WERI-Rb-1 (cell line): ENCODE measurements around the gene DHH.

Experiments
- DNase-seq: peaks from one replicate; pipeline ENCODE4 v3.0.0-alpha.2; 2020
- H3K27ac ChIP-seq: fragments of 250-450 bp; sonication (Bioruptor Pico); 2 replicates; pipeline ENCODE4 v1.5.1; 2020; ENCODE audit warnings: mild to moderate bottlenecking, moderate library complexity
- H3K27me3 ChIP-seq: fragments of 250-450 bp; sonication (Bioruptor Pico); 2 replicates; pipeline ENCODE4 v1.5.1; 2021; ENCODE audit warnings: mild to moderate bottlenecking, low read depth, moderate library complexity; ENCODE audit not compliant: insufficient read depth, severe bottlenecking
- H3K36me3 ChIP-seq: fragments of 250-450 bp; sonication (Bioruptor Pico); 2 replicates; pipeline ENCODE4 v1.5.1; 2020; ENCODE audit warnings: mild to moderate bottlenecking, moderate library complexity
- H3K4me3 ChIP-seq: 2 replicates; pipeline ENCODE4 v1.5.1; 2011; ENCODE audit warnings: low read depth, mild to moderate bottlenecking, control low read depth, low read length
- H3K9me3 ChIP-seq: fragments of 250-450 bp; sonication (Bioruptor Pico); 2 replicates; pipeline ENCODE4 v1.5.1; 2021; ENCODE audit warnings: mild to moderate bottlenecking, moderate library complexity; ENCODE audit not compliant: severe bottlenecking
- TF ChIP-seq, protein P1 (sequence below): IDR thresholded peaks from 2 replicates; pipeline ENCODE4 v1.5.1; 2011; ENCODE audit warnings: low read depth, mild to moderate bottlenecking, control low read depth, inconsistent platforms, low read length

DHH gene

GRCh38 chr12:49133590-49133989, 39.0 kb upstream of the DHH start:
- H3K9me3 ChIP-seq, result no peaks in the 10 kb centered on the region
- TF ChIP-seq, protein P1, sequence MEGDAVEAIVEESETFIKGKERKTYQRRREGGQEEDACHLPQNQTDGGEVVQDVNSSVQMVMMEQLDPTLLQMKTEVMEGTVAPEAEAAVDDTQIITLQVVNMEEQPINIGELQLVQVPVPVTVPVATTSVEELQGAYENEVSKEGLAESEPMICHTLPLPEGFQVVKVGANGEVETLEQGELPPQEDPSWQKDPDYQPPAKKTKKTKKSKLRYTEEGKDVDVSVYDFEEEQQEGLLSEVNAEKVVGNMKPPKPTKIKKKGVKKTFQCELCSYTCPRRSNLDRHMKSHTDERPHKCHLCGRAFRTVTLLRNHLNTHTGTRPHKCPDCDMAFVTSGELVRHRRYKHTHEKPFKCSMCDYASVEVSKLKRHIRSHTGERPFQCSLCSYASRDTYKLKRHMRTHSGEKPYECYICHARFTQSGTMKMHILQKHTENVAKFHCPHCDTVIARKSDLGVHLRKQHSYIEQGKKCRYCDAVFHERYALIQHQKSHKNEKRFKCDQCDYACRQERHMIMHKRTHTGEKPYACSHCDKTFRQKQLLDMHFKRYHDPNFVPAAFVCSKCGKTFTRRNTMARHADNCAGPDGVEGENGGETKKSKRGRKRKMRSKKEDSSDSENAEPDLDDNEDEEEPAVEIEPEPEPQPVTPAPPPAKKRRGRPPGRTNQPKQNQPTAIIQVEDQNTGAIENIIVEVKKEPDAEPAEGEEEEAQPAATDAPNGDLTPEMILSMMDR, result no peak
- H3K27me3 ChIP-seq, result no peaks in the 10 kb centered on the region
- peaks cover 26% of the 10 kb centered on the region for H3K36me3 ChIP-seq
- no peak overlapping the region for H3K4me3 ChIP-seq
- peak overlapping the region; percentile 70 for H3K27ac ChIP-seq
- no peak for DNase-seq

DNA sequence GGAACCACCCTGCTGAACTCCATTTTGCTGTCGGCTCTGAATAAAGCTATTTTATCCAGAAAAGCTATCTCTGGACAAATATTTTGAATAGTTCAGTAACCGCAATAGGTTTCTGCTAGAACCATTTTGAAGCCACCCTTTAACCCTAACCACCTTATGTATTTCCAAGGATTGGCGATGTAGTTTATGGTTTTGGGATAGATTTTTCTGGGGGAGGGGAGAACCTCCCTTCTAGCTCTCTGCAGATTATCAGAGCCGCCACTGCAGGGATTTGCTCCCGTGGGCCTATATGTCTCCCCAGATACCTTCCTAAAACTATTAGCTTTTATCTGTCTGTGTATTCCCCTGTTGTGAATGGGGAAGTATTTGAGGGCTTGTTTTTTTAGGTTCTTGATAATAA, 38.4 kb upstream of the DHH start:
- H3K9me3 ChIP-seq, result no peaks in the 10 kb centered on the region
- H3K27ac ChIP-seq, result peak overlapping the region; percentile 70
- no peaks in the 10 kb centered on the region for H3K27me3 ChIP-seq
- TF ChIP-seq, protein P1, result no peak
- peak overlapping the region; percentile 61 for H3K4me3 ChIP-seq
- H3K36me3 ChIP-seq, result peaks cover 28% of the 10 kb centered on the region
- DNase-seq, result peak; percentile 37

DNA sequence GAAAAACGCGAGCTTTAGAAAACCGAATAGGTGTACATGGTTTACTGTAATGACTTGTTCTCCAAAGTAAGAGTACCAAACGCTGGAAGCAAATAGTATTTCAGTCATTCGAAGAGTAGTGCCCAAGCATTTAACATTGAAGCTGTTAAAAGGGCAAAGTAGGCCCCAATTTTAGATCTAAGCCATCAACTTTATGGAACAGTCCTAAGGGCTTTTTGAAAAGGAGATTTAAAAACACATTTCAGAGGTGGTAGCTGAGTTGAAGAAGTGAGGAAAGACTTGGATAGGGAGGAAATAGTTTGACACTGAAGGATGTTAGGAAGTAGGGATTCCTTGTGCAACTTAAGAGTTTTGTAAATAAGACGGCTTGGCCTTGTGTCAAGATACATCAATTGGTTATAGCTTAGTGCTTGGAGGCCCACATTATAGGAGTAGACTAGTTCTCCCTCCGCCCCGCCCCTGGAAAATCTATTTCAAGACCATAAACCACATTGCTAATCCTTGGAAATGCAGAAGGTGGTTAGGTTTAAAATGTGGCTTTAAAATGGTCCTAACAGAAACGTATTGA, 37.4 kb upstream of the DHH start:
- Histone ChIP-seq H3K4me3 (peak overlapping the region; percentile 61), H3K9me3 (no peaks in the 10 kb centered on the region)

GRCh38 chr12:49131051-49131893, 36.7 kb upstream of the DHH start, which contains the start of gene TUBA1B:
Gene TUBA1B (minus strand): TSS chr12:49131395. CDS start chr12:49131300, 95 bp downstream.
- peak; percentile 92 for DNase-seq
- Histone ChIP-seq H3K4me3 (peak within 1 kb of the TSS; percentile 95), H3K36me3 (peaks cover 42% of the 10 kb centered on the region), H3K27me3 (no peaks in the 10 kb centered on the region), H3K27ac (peak within 1 kb of the TSS; percentile 99), H3K9me3 (no peaks in the 10 kb centered on the region)
- TF ChIP-seq, protein P1, result no peak

More for the DNA sequence above, 37.4 kb upstream of the DHH start:
- peak overlapping the region; percentile 70 for H3K27ac ChIP-seq
- peaks cover 39% of the 10 kb centered on the region for H3K36me3 ChIP-seq
- no peaks in the 10 kb centered on the region for H3K27me3 ChIP-seq
- DNase-seq, result peak; percentile 71
- TF ChIP-seq, protein P1, result no peak

DNA sequence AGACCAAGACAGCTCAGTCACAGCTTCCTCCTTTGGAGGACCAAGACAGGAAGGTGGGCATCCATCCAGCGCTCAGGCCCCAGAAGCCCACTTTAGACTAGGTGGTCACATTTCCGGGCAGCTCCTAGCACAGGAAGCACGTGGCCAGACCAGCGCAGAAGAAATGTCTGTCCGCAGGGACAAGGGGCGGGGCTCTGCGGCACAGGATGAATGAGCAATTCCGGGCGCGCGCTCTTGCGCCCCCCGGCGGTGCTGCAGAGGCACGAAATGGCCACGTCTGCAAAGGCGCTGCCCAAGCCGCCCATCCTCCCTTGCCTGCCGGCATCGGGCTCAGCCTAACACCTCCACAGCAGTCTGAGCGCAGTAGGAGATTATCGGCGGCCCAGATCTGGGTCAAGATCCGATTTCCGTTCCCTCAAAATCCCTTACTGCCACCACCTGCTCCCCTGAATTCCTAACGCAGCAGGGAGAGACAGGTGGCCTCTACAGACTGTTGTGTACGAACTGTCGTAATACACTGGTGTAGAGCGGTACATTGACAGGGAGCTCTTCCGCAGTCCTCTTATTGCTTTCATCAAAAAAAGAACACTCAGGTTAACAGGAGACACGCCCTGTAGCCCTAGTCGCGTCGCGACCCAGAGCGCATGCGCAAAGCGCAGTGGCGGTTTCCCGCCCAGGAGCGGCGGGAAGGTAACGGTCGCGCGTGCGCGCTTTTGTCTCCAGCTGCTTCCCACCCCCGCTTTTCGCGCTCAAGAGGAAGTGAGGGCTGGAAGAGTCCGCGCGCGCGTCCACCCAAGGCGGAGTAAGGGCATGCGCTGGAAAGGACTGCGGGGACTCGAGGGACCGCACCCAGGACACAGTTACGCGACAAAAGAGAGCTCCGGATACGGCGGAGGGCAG, 35.8 kb upstream of the DHH start:
- H3K36me3 ChIP-seq, result peaks cover 42% of the 10 kb centered on the region
- peak overlapping the region; percentile 95 for H3K4me3 ChIP-seq
- H3K27me3 ChIP-seq, result no peaks in the 10 kb centered on the region
- peak; percentile 96 for DNase-seq
- peak overlapping the region; percentile 99 for H3K27ac ChIP-seq
- TF ChIP-seq, protein P1, result peak; percentile 98
- H3K9me3 ChIP-seq, result no peaks in the 10 kb centered on the region
